Stimulated activated naive B cell treated with anti-CD40 and anti-IgM and Interleukin-4, amounts not matched to agents 10 μg/mL and 1 μg/mL and 100 μg/mL, for 72 hours (primary cell): ENCODE data around the gene TMEM191B.
A peak's percentile ranks its signal among the peaks of the same experiment; 100 is the strongest.
"Not testable (repeated sequence)": the region's sequence is repeated elsewhere in the genome, so short reads cannot be mapped to it uniquely, and the experiment has no call there.

ENCODE experiments used
- ATAC-seq, 2 donors: fragments of 150-1000 bp; cut with Tn5 transposase; replicated peaks; 2 replicates each; pipeline ENCODE4 v1.10.0; 2021; ENCODE audit warnings: moderate library complexity in 1 of 2
- DNase-seq: peaks from one replicate; pipeline ENCODE4 v3.0.0; 2021
- H3K27ac Mint-ChIP-seq: one replicate; pipeline ENCODE4 v1.8.0; 2022; ENCODE audit warnings: mild to moderate bottlenecking, mixed read lengths
- H3K27me3 Mint-ChIP-seq, 2 donors: one replicate each; pipeline ENCODE4 v1.8.0; 2022; ENCODE audit warnings: mixed read lengths in 2 of 2
- H3K36me3 Mint-ChIP-seq, 2 donors: one replicate each; pipeline ENCODE4 v1.8.0; 2022; ENCODE audit warnings: mixed read lengths in 2 of 2, mild to moderate bottlenecking in 1 of 2
- H3K4me1 Mint-ChIP-seq, 2 donors: one replicate each; pipeline ENCODE4 v1.8.0; 2022; ENCODE audit warnings: mixed read lengths in 2 of 2, mild to moderate bottlenecking in 1 of 2
- H3K4me3 Mint-ChIP-seq, 2 donors: one replicate each; pipeline ENCODE4 v1.8.0; 2022; ENCODE audit warnings: mild to moderate bottlenecking in 2 of 2, mixed read lengths in 2 of 2, moderate library complexity in 1 of 2
- H3K9me3 Mint-ChIP-seq, 2 donors: one replicate each; pipeline ENCODE4 v1.8.0; 2022; ENCODE audit warnings: mixed read lengths in 2 of 2, mild to moderate bottlenecking in 1 of 2

Gene TMEM191B

GRCh38 chr22:18577090-18577818, 49.7 kb downstream of the TMEM191B start:
- H3K9me3 Mint-ChIP-seq, H3K4me1 Mint-ChIP-seq, H3K27ac Mint-ChIP-seq, DNase-seq, H3K4me3 Mint-ChIP-seq, H3K27me3 Mint-ChIP-seq, H3K36me3 Mint-ChIP-seq: not testable (repeated sequence)
- peak; percentile 40 to 48 for ATAC-seq

DNA sequence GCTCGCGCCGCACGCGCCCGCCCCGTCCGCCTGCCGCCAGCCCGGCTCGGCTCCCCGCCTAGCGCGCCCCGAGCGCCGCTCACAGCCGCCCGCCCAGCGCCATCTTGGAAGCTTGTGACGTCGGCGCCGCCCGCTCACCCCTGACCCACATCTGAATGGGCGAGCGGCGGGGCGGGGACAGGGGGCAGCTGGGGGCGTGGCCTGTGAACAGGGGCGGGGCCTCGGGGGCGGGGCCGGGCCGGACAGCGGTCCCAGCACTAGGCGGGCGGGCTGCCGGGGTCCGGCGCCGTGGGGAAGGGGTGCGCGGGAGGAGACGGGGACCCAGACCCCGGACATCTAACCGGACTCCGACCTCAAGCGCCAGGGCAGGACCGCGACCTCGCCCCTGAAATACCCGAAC, 50.2 kb downstream of the TMEM191B start:
- H3K9me3 Mint-ChIP-seq, H3K36me3 Mint-ChIP-seq, DNase-seq, H3K27ac Mint-ChIP-seq, H3K4me1 Mint-ChIP-seq, H3K27me3 Mint-ChIP-seq, H3K4me3 Mint-ChIP-seq: not testable (repeated sequence)
- peak; percentile 90 to 93 for ATAC-seq
